HL-60 (cell line): Measurements from ENCODE around the gene PCGF6.

ENCODE experiments used
- CTCF ChIP-seq: IDR thresholded peaks from one replicate; pipeline ENCODE4 v1.5.1; 2011; ENCODE audit warnings: low read length, control low read depth, inconsistent platforms; ENCODE audit not compliant: insufficient read depth
- GABPA ChIP-seq: IDR thresholded peaks from 2 replicates; pipeline ENCODE4 v1.6.1; 2012; ENCODE audit warnings: low read depth
- POLR2AphosphoS5 ChIP-seq: IDR thresholded peaks from 2 replicates; pipeline ENCODE4 v1.6.1; 2012; ENCODE audit warnings: low read depth
- REST ChIP-seq: IDR thresholded peaks from 2 replicates; pipeline ENCODE4 v1.6.1; 2012; ENCODE audit warnings: low read depth; ENCODE audit not compliant: insufficient replicate concordance

GRCh38 chr10:103350517-103351260, at the start of gene PCGF6:
- no peak for TF ChIP-seq CTCF
- no peak; the same call in 1 of the 2 replicates for TF ChIP-seq POLR2AphosphoS5
- no peak for TF ChIP-seq REST
- no peak for TF ChIP-seq GABPA
